Endometrial microvascular endothelial cells (primary cell): ENCODE data around the gene LRRC59. TPM values are rescaled to one million over a fixed set of nuclear protein-coding genes. Genes with fewer than 3 reads are reported as not detected.

ENCODE experiments used
- in situ Hi-C: cut with HindIII; loops from 2 replicates; pipeline ENCODE4 v1.10.0; 2017; ENCODE audit warnings: low sequenced_read_pairs, low pct_unique_long_range_greater_than_20kb; ENCODE audit errors: inconsistent ontology term
- total RNA-seq: library from RNA; depleted of rRNA; stranded (reverse); fragments of >200 nt; gene quantifications from one replicate; pipeline ENCODE4 v1.2.3, GENCODE V29; 2015; ENCODE audit errors: inconsistent ontology term

Gene LRRC59
- total RNA-seq, 1 donor from 2014 or later = 276 TPM

- in situ Hi-C loops = no loop called here
Measured at GRCh38 chr17:50394711-50395110, 2.6 kb downstream of the LRRC59 start.

- in situ Hi-C loops = no loop called here
Measured at GRCh38 chr17:50393700-50394099, 3.6 kb downstream of the LRRC59 start.

- in situ Hi-C loops = no loop called here
Measured at GRCh38 chr17:50392621-50393020, 4.7 kb downstream of the LRRC59 start.

GRCh38 chr17:50389534-50389933 lies 7.8 kb downstream of the LRRC59 start:
- in situ Hi-C loops = no loop called here

GRCh38 chr17:50388728-50389127 lies 8.6 kb downstream of the LRRC59 start:
- in situ Hi-C loops = no loop called here

- in situ Hi-C loops = no loop called here
Measured at GRCh38 chr17:50386510-50386909, 10.8 kb downstream of the LRRC59 start.

GRCh38 chr17:50382931-50383330 lies 14.4 kb downstream of the LRRC59 start:
- in situ Hi-C loops = no loop called here

- in situ Hi-C loops = no loop called here
Measured at GRCh38 chr17:50381920-50382319, 15.4 kb downstream of the LRRC59 start.

GRCh38 chr17:50381260-50381815 lies 16.0 kb downstream of the LRRC59 start:
- in situ Hi-C loops = no loop called here

- in situ Hi-C loops = no loop called here
Measured at GRCh38 chr17:50380369-50381259, 16.7 kb downstream of the LRRC59 start.

- in situ Hi-C loops = no loop called here
Measured at GRCh38 chr17:50379351-50380132, 17.8 kb downstream of the LRRC59 start.

GRCh38 chr17:50375858-50376538 lies 21.3 kb downstream of the LRRC59 start:
- in situ Hi-C loops = no loop called here

GRCh38 chr17:50373705-50374104 lies 23.6 kb downstream of the LRRC59 start:
- in situ Hi-C loops = no loop called here

- in situ Hi-C loops = no loop called here
Measured at GRCh38 chr17:50372758-50373556, 24.4 kb downstream of the LRRC59 start, which contains the start of the genes EME1 and MRPL27. EME1 (plus strand) TSS chr17:50373229; CDS start chr17:50375209, 1,980 bp downstream. MRPL27 (minus strand) TSS chr17:50373184; CDS start chr17:50373170, 14 bp downstream.

- in situ Hi-C loops = no loop called here
Measured at GRCh38 chr17:50372222-50372757, 25.0 kb downstream of the LRRC59 start.

GRCh38 chr17:50371526-50371925 lies 25.8 kb downstream of the LRRC59 start:
- in situ Hi-C loops = no loop called here

GRCh38 chr17:50370052-50370451 lies 27.3 kb downstream of the LRRC59 start:
- in situ Hi-C loops = no loop called here

- in situ Hi-C loops = no loop called here
Measured at GRCh38 chr17:50367401-50367800, 29.9 kb downstream of the LRRC59 start.
